ENCODE results near the gene FLT3LG. TPM values are rescaled to one million over a fixed set of nuclear protein-coding genes. Genes with fewer than 3 reads are reported as not detected.

Gene FLT3LG
- total RNA-seq, 1 experiment from 2014 or later: 0.18 TPM

DNA sequence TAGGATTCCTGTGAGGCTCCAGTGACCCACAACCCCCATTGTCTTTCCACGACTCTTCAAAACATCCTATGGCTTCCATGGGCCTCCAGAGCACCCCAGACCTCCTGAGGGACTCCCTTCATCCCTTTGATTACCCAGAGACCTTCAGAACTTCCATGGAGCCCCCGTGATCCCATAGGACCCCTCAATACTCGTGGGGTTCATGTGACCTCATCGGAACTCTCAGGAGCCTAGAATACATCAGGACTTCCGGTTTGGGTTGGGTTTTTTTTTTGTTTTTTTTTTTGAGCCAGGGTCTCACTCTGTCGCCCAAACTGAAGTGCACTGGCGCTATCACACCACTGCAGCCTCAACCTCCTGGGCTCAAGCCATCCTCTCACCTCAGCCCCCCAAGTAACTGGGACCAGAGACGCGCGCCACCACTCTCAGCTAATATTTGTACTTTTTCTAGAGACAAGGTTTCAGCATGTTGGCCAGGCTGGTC is 20.2 kb upstream of the FLT3LG start:
- no TSS peak for BruUV-seq (replicated peaks)
- Histone ChIP-seq H3K27me3 (ENCODE audit: low read length) (no peaks in the 10 kb centered on the region), H3K36me3 (ENCODE audit: low read depth, low read length) (no peaks in the 10 kb centered on the region), H3K4me2 (ENCODE audit: low read length) (no peak overlapping the region), H3K9ac (ENCODE audit: low read length) (no peak overlapping the region), H3K4me3 (ENCODE audit: low read length) (no peak overlapping the region), H4K20me1 (ENCODE audit: low read length) (no peaks in the 10 kb centered on the region), H3K4me1 (ENCODE audit: insufficient read depth, low read length) (peaks cover 8% of the 10 kb centered on the region; the same call in 1 of the 2 replicates), H3K9me3 (ENCODE audit: low read length) (no peaks in the 10 kb centered on the region), H3K79me2 (ENCODE audit: low read length) (peaks cover 18% of the 10 kb centered on the region), H3F3A (ENCODE audit: low read length, unreplicated experiment) (no peaks in the 10 kb centered on the region), H2AFZ (ENCODE audit: low read length) (no peak overlapping the region), H3K27ac (ENCODE audit: low read length) (no peak overlapping the region), H3K9me2 (replicated peaks; ENCODE audit: low read length) (no peaks in the 10 kb centered on the region)
- ATAC-seq (no peak), DNase-seq (no peak)
- CTCF ChIA-PET: no interaction called here
- TF ChIP-seq EZH2phosphoT487 (IDR thresholded peaks at IDR 0.05; ENCODE audit: borderline replicate concordance, low read length) (no peak), EZH2 (IDR thresholded peaks at IDR 0.05; ENCODE audit: low read length, unreplicated experiment) (no peak)
- TF ChIP-seq, protein P1, sequence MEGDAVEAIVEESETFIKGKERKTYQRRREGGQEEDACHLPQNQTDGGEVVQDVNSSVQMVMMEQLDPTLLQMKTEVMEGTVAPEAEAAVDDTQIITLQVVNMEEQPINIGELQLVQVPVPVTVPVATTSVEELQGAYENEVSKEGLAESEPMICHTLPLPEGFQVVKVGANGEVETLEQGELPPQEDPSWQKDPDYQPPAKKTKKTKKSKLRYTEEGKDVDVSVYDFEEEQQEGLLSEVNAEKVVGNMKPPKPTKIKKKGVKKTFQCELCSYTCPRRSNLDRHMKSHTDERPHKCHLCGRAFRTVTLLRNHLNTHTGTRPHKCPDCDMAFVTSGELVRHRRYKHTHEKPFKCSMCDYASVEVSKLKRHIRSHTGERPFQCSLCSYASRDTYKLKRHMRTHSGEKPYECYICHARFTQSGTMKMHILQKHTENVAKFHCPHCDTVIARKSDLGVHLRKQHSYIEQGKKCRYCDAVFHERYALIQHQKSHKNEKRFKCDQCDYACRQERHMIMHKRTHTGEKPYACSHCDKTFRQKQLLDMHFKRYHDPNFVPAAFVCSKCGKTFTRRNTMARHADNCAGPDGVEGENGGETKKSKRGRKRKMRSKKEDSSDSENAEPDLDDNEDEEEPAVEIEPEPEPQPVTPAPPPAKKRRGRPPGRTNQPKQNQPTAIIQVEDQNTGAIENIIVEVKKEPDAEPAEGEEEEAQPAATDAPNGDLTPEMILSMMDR (conservative IDR thresholded peaks at IDR 0.05; ENCODE audit: low read depth, low read length): no peak
- POLR2A ChIA-PET (ENCODE audit: unreplicated experiment): no interaction called here
- intact Hi-C loops (cut with micrococcal nuclease): no loop called here

DNA sequence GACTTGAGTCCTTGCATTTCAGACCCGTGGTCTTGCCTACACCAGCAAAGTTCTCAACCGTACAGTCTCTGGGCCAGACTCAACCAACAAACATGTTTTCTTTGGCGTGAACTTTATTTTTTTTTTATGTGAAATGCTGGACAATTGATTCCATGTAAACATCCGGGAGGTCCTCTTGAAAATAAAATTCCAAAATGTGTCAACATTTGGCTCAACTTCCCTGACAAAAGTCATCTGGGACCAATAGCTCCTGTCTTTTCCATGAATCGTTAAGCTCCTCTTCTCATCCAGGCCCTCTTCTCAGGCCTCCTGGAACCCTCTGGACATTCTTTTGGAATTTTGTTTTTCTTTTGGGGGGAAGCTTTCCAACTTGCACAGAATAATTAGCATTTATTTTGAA is 18.2 kb upstream of the FLT3LG start:
- no peaks in the 10 kb centered on the region for H3K9me3 ChIP-seq (ENCODE audit: low read length)

DNA sequence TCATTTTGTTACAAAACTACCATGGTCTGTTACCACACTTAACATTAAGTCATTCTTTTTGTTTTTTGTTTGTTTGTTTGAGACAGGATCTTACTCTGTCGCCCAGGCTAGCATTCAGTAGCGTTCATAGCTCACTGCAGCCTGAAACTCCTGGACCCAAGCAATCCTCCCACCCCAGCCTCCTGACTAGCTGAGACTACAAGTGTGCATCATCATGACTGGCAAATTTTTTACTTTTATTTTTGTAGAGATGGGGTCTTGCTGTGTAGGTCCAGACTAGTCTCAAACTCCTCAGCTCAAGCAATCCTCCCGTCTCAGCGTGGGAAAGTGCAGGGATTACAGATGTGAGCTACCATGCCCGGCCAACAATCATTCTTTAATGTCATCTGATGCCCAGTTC is 17.7 kb upstream of the FLT3LG start:
- Histone ChIP-seq H3K4me3 (ENCODE audit: low read length) (no peak overlapping the region), H3K4me1 (ENCODE audit: insufficient read depth, low read length) (no peaks in the 10 kb centered on the region), H3K27me3 (ENCODE audit: low read length) (no peaks in the 10 kb centered on the region), H3K9me2 (replicated peaks; ENCODE audit: low read length) (no peaks in the 10 kb centered on the region), H2AFZ (ENCODE audit: low read length) (no peak overlapping the region), H3F3A (ENCODE audit: low read length, unreplicated experiment) (no peaks in the 10 kb centered on the region), H3K79me2 (ENCODE audit: low read length) (peaks cover 3% of the 10 kb centered on the region), H3K4me2 (ENCODE audit: low read length) (no peak overlapping the region), H3K36me3 (ENCODE audit: low read depth, low read length) (no peaks in the 10 kb centered on the region), H3K9me3 (ENCODE audit: low read length) (no peaks in the 10 kb centered on the region), H4K20me1 (ENCODE audit: low read length) (no peaks in the 10 kb centered on the region), H3K27ac (ENCODE audit: low read length) (no peak overlapping the region), H3K9ac (ENCODE audit: low read length) (no peak overlapping the region)
- BruUV-seq (replicated peaks): no TSS peak
- intact Hi-C loops (cut with micrococcal nuclease): no loop called here
- ATAC-seq (no peak), DNase-seq (no peak)
- TF ChIP-seq EZH2phosphoT487 (IDR thresholded peaks at IDR 0.05; ENCODE audit: borderline replicate concordance, low read length) (no peak), EZH2 (IDR thresholded peaks at IDR 0.05; ENCODE audit: low read length, unreplicated experiment) (no peak)
- TF ChIP-seq, protein P1 (conservative IDR thresholded peaks at IDR 0.05; ENCODE audit: low read depth, low read length): no peak
- POLR2A ChIA-PET (ENCODE audit: unreplicated experiment): no interaction called here
- CTCF ChIA-PET: no interaction called here

More for the DNA sequence above, 18.2 kb upstream of the FLT3LG start:
- H4K20me1 ChIP-seq (ENCODE audit: low read length): no peaks in the 10 kb centered on the region
- no TSS peak for BruUV-seq (replicated peaks)
- no peak overlapping the region for H3K27ac ChIP-seq (ENCODE audit: low read length)
- no peaks in the 10 kb centered on the region for H3K9me2 ChIP-seq (replicated peaks; ENCODE audit: low read length)
- DNase-seq (no peak), ATAC-seq (no peak)
- H3K4me2 ChIP-seq (ENCODE audit: low read length): no peak overlapping the region
- H2AFZ ChIP-seq (ENCODE audit: low read length): no peak overlapping the region
- POLR2A ChIA-PET (ENCODE audit: unreplicated experiment): no interaction called here
- peaks cover 8% of the 10 kb centered on the region for H3K79me2 ChIP-seq (ENCODE audit: low read length)
- CTCF ChIA-PET: no interaction called here
- no peaks in the 10 kb centered on the region for H3K36me3 ChIP-seq (ENCODE audit: low read depth, low read length)
- no peak overlapping the region for H3K4me3 ChIP-seq (ENCODE audit: low read length)
- no peak for TF ChIP-seq EZH2 (IDR thresholded peaks at IDR 0.05; ENCODE audit: low read length, unreplicated experiment)
- TF ChIP-seq, protein P1 (conservative IDR thresholded peaks at IDR 0.05; ENCODE audit: low read depth, low read length): no peak
- TF ChIP-seq EZH2phosphoT487 (IDR thresholded peaks at IDR 0.05; ENCODE audit: borderline replicate concordance, low read length): no peak
- no peak overlapping the region for H3K9ac ChIP-seq (ENCODE audit: low read length)
- intact Hi-C loops (cut with micrococcal nuclease): no loop called here
- no peaks in the 10 kb centered on the region for H3K27me3 ChIP-seq (ENCODE audit: low read length)
- peaks cover under 1% of the 10 kb centered on the region; the same call in 1 of the 2 replicates for H3K4me1 ChIP-seq (ENCODE audit: insufficient read depth, low read length)
- no peaks in the 10 kb centered on the region for H3F3A ChIP-seq (ENCODE audit: low read length, unreplicated experiment)
